GM04504 (cell line): ENCODE results near the gene CA9.
A peak's percentile ranks its signal among the peaks of the same experiment; 100 is the strongest.

Source experiments
- DNase-seq: peaks from one replicate; pipeline ENCODE4 v3.0.0-alpha.2; 2012; ENCODE audit warnings: low read depth

CA9 gene

DNA sequence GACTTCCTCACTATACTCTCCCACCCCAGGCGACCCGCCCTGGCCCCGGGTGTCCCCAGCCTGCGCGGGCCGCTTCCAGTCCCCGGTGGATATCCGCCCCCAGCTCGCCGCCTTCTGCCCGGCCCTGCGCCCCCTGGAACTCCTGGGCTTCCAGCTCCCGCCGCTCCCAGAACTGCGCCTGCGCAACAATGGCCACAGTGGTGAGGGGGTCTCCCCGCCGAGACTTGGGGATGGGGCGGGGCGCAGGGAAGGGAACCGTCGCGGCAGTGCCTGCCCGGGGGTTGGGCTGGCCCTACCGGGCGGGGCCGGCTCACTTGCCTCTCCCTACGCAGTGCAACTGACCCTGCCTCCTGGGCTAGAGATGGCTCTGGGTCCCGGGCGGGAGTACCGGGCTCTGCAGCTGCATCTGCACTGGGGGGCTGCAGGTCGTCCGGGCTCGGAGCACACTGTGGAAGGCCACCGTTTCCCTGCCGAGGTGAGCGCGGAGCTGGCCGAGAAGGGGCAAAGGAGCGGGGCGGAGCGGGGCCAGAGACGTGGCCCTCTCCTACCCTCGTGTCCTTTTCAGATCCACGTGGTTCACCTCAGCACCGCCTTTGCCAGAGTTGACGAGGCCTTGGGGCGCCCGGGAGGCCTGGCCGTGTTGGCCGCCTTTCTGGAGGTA is 2.1 kb downstream of the CA9 start:
- no peak for DNase-seq

GRCh38 chr9:35679091-35679490 is 5.4 kb downstream of the CA9 start:
- no peak for DNase-seq

- no peak for DNase-seq
Measured at GRCh38 chr9:35679766-35680330, 6.1 kb downstream of the CA9 start.

- no peak for DNase-seq
Measured at GRCh38 chr9:35680331-35681105, 6.8 kb downstream of the CA9 start.

GRCh38 chr9:35681341-35682002 is 7.7 kb downstream of the CA9 start:
- DNase-seq: no peak

DNA sequence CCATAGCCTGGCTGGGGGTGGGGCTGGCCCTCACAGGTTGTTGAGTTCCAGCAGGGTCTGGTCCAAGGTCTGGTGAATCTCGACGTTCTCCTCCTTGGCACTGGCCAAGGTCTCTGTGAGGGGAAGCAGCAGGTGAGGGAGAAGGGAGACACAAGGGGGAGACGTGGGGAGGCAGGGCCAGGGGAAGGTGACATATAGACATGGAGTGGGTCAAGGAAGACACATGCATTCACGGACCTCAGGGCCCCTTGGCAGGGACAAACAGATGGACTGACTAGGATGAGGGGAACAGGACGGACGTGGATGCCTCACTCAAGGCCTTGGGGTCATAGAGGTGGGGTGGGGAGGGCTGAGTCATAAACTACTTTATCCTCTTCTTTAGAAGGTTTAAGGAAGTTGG is 8.3 kb downstream of the CA9 start:
- no peak for DNase-seq

GRCh38 chr9:35682520-35683315 is 9.0 kb downstream of the CA9 start:
- no peak for DNase-seq

GRCh38 chr9:35683323-35683722 is 9.6 kb downstream of the CA9 start:
- no peak for DNase-seq

DNA sequence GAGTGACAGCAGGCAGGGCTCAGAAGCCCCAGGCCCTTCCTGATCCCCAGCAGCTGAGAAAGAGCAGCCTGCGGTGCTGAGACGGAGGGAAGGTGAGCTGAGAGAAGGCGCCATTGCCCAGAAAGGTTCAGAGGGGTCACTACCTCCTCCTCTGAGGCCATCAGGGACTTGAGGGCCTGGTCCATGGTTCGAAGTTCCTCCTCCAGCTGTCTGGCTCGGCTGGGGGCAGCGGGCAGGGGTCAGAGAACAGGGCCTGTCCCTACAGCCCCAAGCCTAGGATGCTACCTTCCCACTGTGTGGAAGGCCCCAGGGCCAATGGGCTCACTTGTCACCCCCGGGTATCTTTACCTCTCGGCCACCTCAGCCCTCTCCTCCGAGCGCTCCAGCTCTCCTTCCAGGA is 11.2 kb downstream of the CA9 start:
- no peak for DNase-seq

- no peak for DNase-seq
Measured at GRCh38 chr9:35685506-35685905, 11.8 kb downstream of the CA9 start.

- DNase-seq: no peak
Measured at GRCh38 chr9:35686222-35687203, 12.8 kb downstream of the CA9 start.

GRCh38 chr9:35687306-35687705 is 13.6 kb downstream of the CA9 start:
- no peak for DNase-seq

- no peak for DNase-seq
Measured at GRCh38 chr9:35687972-35688557, 14.3 kb downstream of the CA9 start.

GRCh38 chr9:35688558-35689541 is 15.1 kb downstream of the CA9 start:
- peak; percentile 46 for DNase-seq

- peak; percentile 74 for DNase-seq
Measured at GRCh38 chr9:35689542-35690293, 16.0 kb downstream of the CA9 start, which contains the start of gene TPM2. Gene TPM2, minus strand, starts transcription at chr9:35689925. Its CDS starts 108 bp downstream, at chr9:35689817.

DNA sequence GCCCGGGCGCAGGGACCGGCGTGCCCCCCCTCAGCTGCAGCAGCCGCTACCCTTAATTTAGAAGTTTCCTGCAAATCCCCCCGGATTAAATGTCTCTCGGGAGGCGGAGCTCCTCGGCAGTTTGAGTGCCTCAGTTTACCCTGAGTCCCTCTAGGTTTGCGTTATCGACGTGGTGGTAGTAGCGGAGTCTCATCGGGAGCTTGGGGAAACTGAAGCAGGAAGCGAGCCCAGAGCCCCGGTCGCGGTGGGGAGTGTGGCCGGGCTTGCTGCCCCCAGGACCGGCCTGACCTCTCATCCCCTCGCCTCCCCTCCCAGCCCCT is 16.5 kb downstream of the CA9 start:
- DNase-seq: no peak

GRCh38 chr9:35690614-35691333 is 17.0 kb downstream of the CA9 start:
- DNase-seq: peak; percentile 64

DNA sequence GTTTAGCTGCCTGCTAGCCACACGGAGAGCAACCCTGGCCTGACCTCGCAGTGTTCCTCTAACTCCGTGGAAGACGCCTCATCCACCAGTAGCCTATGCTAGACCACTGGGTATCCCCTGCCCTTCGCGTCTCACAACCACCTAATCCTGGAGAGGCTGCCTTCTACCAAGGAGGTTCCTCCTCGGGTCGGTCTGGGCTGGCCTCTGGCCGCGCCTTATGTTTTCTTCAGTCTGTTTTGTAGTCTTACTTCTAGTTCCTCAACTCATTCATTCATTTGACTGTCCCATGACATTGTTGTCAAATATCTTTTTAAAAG is 17.6 kb downstream of the CA9 start:
- no peak for DNase-seq
